ENCODE measurements around the gene HRH1. TPM values are rescaled to one million over a fixed set of nuclear protein-coding genes. Genes with fewer than 3 reads are reported as not detected.

The HRH1 gene
- total RNA-seq, 4 donors from 2014 or later: 4.1 to 8.8 (median 4.4) TPM

- WGBS, 2 donors: 34 to 74% methylated on average over 3 of the region's 4 CpGs
- H3K36me3 ChIP-seq: no peaks in the 10 kb centered on the region
- peak overlapping the region in 3 of 4 donors; percentile 34 to 55 (median 49) for H3K27ac ChIP-seq
- intact Hi-C loops (cut with DNase I): no loop called here
- peaks cover 0 to 30% (median 12%) of the 10 kb centered on the region in 3 donors for H3K4me1 ChIP-seq
- H3K27me3 ChIP-seq: peaks cover 0 to under 1% (median 0%) of the 10 kb centered on the region in 4 donors
- H3K9me3 ChIP-seq: no peaks in the 10 kb centered on the region
- DNase-seq: no peak
- TF ChIP-seq POLR2A (IDR thresholded peaks at IDR 0.05): no peak
- TF ChIP-seq, protein P1, sequence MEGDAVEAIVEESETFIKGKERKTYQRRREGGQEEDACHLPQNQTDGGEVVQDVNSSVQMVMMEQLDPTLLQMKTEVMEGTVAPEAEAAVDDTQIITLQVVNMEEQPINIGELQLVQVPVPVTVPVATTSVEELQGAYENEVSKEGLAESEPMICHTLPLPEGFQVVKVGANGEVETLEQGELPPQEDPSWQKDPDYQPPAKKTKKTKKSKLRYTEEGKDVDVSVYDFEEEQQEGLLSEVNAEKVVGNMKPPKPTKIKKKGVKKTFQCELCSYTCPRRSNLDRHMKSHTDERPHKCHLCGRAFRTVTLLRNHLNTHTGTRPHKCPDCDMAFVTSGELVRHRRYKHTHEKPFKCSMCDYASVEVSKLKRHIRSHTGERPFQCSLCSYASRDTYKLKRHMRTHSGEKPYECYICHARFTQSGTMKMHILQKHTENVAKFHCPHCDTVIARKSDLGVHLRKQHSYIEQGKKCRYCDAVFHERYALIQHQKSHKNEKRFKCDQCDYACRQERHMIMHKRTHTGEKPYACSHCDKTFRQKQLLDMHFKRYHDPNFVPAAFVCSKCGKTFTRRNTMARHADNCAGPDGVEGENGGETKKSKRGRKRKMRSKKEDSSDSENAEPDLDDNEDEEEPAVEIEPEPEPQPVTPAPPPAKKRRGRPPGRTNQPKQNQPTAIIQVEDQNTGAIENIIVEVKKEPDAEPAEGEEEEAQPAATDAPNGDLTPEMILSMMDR (IDR thresholded peaks at IDR 0.05): no peak
- no peak overlapping the region for H3K4me3 ChIP-seq
Observed at GRCh38 chr3:11230125-11230524, 75.8 kb downstream of the HRH1 start.

- no peaks in the 10 kb centered on the region for H3K36me3 ChIP-seq
- H3K27ac ChIP-seq: no peak overlapping the region
- H3K4me3 ChIP-seq: no peak overlapping the region
- TF ChIP-seq, protein P1 (IDR thresholded peaks at IDR 0.05): no peak
- H3K9me3 ChIP-seq: no peaks in the 10 kb centered on the region
- H3K27me3 ChIP-seq: peaks cover 0 to 7% (median 0%) of the 10 kb centered on the region in 4 donors
- intact Hi-C loops (cut with DNase I): no loop called here
- WGBS, 2 donors: 49 to 61% methylated on average over 3 of the region's 3 CpGs
- DNase-seq: no peak
- H3K4me1 ChIP-seq: peaks cover 0 to 23% (median 9%) of the 10 kb centered on the region in 3 donors
Observed at GRCh38 chr3:11230832-11231231, 76.5 kb downstream of the HRH1 start.

- Histone ChIP-seq H3K27me3 (peaks cover 0 to 7% (median 0%) of the 10 kb centered on the region in 4 donors), H3K9me3 (no peaks in the 10 kb centered on the region), H3K27ac (no peak overlapping the region), H3K36me3 (no peaks in the 10 kb centered on the region), H3K4me3 (no peak overlapping the region), H3K4me1 (peaks cover 0 to 15% (median 0%) of the 10 kb centered on the region in 3 donors)
- TF ChIP-seq POLR2A (IDR thresholded peaks at IDR 0.05): no peak
- TF ChIP-seq, protein P1 (IDR thresholded peaks at IDR 0.05): no peak
- WGBS, 2 donors: 77 to 94% methylated on average over 5 to 6 of the region's 8 CpGs
- intact Hi-C loops (cut with DNase I): loop anchor here (5.0 kb wide), 1 partner anchor 92 kb away; no protein-coding TSS in a partner anchor
- DNase-seq: no peak
Observed at GRCh38 chr3:11235385-11235784, 81.1 kb downstream of the HRH1 start.

DNA sequence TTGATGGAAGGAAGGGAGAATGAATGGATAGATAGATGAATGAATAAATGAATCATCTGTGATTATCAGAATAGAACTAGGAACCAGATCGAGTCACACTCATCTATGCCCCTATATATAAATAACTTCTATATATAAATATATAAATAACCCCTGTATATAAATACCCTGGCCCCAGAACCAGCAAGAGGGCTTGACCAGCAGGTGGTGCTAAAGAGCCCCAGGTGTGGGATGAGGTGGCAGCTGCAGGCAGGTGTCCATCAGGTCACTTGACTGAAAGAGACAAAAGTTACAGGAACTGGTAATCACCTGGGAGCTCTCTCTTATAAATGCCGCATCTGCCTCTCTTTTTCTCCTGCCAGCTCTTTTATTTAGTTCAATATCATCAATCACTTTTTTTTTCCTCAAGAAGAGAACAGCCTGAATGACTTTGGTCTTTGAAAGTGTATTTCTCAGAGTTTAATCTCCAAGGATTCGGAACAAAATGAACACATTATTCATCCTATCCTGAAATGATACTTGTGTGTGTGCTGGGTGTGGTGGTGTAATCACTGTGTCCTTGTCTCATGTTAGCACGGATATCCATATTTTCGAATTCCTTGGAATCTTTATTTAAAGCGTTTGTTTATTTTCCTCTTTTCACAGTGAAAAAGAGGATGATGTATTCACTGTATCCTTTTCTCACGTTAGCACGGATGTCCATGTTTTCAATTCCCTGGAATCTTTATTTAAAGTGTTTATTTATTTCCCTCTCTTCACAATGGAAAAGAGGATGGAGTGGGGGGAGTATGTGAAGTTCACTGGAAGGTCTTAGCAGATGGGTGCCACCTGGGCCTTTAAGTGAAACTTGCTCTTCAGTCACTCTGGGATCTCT lies 82.5 kb downstream of the HRH1 start:
- TF ChIP-seq POLR2A (IDR thresholded peaks at IDR 0.05): no peak
- TF ChIP-seq, protein P1 (IDR thresholded peaks at IDR 0.05): peak; percentile 69 to 81 (median 73)
- Histone ChIP-seq H3K27ac (peak overlapping the region in 1 of 4 donors; percentile 2), H3K4me1 (peaks cover 0 to 17% (median 0%) of the 10 kb centered on the region in 3 donors), H3K4me3 (no peak overlapping the region), H3K36me3 (no peaks in the 10 kb centered on the region), H3K9me3 (no peaks in the 10 kb centered on the region), H3K27me3 (peaks cover 0 to 7% (median 0%) of the 10 kb centered on the region in 4 donors)
- intact Hi-C loops (cut with DNase I): loop anchor here (5.0 kb wide), 1 partner anchor 90 kb away; no protein-coding TSS in a partner anchor
- DNase-seq: no peak
- 30 to 32% methylated on average over 8 of the region's 8 CpGs for WGBS, 2 donors

DNA sequence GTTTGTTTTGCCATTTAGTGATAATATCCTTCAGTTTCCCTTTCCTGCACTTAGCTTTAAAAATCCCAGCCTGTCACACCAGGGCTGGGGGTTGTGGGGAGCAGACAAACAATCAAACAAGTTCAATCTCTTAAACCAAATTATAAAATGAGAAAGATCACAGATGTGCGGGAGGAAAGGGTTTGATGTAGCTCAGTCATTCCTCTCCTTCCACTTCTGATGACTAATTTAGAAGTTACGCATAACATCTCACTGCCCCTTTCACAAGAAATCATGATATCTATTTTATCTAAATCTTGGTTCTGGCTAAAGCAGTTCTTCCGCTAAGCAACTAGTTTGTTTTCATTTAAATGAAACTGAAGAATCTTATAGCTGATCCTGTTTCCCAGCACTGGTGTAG lies 83.8 kb downstream of the HRH1 start:
- no peak for DNase-seq
- 51 to 63% methylated on average over 3 of the region's 3 CpGs for whole genome bisulfite sequencing, 2 donors
- peaks cover 0 to 7% (median 0%) of the 10 kb centered on the region in 4 donors for H3K27me3 ChIP-seq
- H3K27ac ChIP-seq: no peak overlapping the region
- H3K36me3 ChIP-seq: no peaks in the 10 kb centered on the region
- intact Hi-C loops (cut with DNase I): loop anchor here (5.0 kb wide), 1 partner anchor 89 kb away; no protein-coding TSS in a partner anchor
- no peak for TF ChIP-seq POLR2A (IDR thresholded peaks at IDR 0.05)
- TF ChIP-seq, protein P1 (IDR thresholded peaks at IDR 0.05): no peak
- peaks cover 0 to 17% (median 0%) of the 10 kb centered on the region in 3 donors for H3K4me1 ChIP-seq
- H3K4me3 ChIP-seq: no peak overlapping the region
- no peaks in the 10 kb centered on the region for H3K9me3 ChIP-seq

All from esophagus squamous epithelium (tissue), 5 donors.